ENCODE results near the gene FGFBP1.

- no peak for TF ChIP-seq CTCF (conservative IDR thresholded peaks at IDR 0.05)
- no peak for TF ChIP-seq EZH2 (IDR thresholded peaks at IDR 0.05; ENCODE audit: low read depth)
Observed at GRCh38 chr4:15938640-15939039, at the start of gene FGFBP1.
